Left hindlimb (tissue), 1 donor: Measurements from ENCODE around the gene KIAA0408.

Experiments used
- DNase-seq: peaks from one replicate; pipeline ENCODE4 v3.0.0-alpha.2; 2018

KIAA0408 gene

GRCh38 chr6:127459231-127459641, at the start of gene KIAA0408:
TSS of gene KIAA0408 (minus strand) at chr6:127459389. CDS start at chr6:127453981, 5,408 bp downstream.
- peak; percentile 79 for DNase-seq

- no peak for DNase-seq
Observed at GRCh38 chr6:127506894-127507293, 47.7 kb upstream of the KIAA0408 start.

- no peak for DNase-seq
Observed at GRCh38 chr6:127503022-127503421, 43.8 kb upstream of the KIAA0408 start.

- DNase-seq: no peak
Observed at GRCh38 chr6:127497410-127497809, 38.2 kb upstream of the KIAA0408 start.

DNA sequence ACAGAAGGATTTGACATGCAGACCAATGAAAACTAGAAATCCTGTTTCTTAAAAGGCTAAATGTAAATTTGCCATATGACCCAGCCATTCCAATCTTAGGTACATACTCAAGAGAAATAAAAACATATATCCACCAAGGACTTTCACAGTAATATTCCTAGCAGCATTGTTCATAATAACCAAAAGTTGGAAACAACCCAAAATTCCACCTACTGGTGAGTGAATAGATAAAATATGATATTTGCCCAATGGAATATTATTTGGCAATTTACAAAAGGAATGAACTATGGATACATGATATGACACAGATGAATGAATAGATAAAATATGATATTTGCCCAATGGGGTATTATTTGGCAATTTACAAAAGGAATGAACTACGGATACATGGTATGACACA, 37.3 kb upstream of the KIAA0408 start:
- no peak for DNase-seq

DNA sequence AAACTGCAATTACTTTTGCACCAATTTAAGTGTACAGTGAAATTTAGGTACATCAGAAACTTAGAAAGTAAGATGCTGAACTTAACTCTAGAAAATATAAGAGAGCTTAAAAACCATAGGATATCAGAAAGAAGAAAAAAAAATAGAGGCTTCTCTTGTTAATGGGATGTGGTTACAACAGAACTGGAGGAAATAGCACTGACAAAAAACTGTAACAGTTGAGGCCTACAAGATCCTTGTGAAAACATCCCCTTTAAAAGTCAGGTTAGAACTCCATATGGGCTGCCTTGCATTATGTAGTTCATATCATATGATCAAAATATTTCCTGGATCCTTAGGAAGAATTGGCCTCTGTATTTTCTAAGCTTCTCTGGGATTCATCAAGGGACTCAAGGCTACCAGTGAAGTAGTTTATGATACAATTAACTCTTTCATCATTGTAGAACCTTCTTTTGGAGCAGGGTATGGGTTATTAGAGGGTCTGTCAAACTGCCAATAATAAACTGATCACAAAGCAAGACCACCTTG, 35.1 kb upstream of the KIAA0408 start:
- no peak for DNase-seq

GRCh38 chr6:127489248-127489647, 30.1 kb upstream of the KIAA0408 start:
- no peak for DNase-seq

DNA sequence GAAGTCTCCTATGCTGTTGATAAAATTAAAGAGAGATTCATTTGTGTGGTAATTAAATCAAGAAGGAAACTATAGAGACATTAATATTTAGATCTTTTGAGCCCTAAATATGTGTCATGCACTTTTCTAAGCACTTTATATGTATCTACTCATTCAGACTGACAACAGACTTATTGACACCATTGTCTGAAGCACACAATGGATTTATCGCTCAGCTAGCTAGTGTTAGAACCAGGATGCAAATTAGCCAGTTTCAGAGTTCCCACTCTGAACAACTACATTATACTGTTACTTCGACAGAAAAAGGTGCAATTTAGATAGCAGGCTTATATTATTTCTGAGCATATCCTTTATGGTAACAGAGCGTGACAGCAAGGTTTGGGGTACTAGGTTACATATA, 27.7 kb upstream of the KIAA0408 start:
- no peak for DNase-seq

DNA sequence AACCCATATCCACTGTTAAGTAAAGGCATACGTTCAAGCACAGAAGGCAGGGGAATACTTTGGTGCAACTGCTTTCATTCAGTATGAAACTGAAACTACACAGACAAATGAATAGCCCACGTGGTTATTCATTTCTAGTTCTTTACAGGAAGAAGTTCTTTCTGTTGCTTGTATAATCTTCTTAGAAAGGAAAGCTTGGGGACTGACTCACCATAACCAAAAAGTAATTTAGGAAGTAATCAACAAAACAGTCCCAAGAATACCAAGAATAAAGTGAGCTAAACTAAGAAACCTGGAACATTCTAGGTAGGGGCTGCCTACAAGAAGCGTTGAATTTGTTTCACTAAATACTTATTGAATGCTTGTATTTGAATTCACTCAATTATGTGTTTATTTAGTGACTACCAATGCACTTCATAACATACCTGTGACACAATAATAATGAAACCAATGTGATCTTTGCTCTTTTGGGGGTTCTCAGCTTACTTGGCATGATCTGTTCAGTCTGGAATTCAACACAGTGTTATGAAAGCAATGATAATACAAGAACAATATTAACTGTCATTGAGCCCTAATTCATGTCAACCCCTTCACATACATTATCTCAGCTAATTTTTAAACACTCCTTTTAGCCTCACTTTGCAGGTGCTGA, 25.1 kb upstream of the KIAA0408 start:
- no peak for DNase-seq

GRCh38 chr6:127483399-127484055, 24.3 kb upstream of the KIAA0408 start:
- DNase-seq: no peak

GRCh38 chr6:127482325-127482724, 23.1 kb upstream of the KIAA0408 start:
- no peak for DNase-seq

DNA sequence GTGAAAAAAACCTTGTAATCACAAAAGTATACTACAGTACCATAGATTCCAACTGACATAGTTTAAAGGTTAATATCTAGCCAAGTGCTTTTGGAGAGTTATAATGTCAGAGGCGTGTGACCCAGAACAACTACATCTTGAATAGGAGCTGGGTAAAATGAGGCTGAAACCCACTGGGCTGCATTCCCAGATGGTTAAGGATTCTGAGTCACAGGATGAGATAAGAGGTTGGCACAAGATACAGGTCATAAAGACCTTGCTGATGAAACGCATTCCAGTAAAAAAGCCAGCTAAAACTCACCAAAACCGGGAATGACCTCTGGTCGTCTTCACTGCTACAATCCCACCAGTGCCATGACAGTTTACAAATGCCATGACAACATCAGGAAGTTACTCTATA, 22.4 kb upstream of the KIAA0408 start:
- no peak for DNase-seq

- no peak for DNase-seq
Observed at GRCh38 chr6:127481111-127481510, 21.9 kb upstream of the KIAA0408 start.

GRCh38 chr6:127477658-127478057, 18.5 kb upstream of the KIAA0408 start:
- DNase-seq: no peak

GRCh38 chr6:127475823-127476176, 16.6 kb upstream of the KIAA0408 start:
- DNase-seq: no peak

GRCh38 chr6:127475135-127475822, 16.1 kb upstream of the KIAA0408 start:
- no peak for DNase-seq

DNA sequence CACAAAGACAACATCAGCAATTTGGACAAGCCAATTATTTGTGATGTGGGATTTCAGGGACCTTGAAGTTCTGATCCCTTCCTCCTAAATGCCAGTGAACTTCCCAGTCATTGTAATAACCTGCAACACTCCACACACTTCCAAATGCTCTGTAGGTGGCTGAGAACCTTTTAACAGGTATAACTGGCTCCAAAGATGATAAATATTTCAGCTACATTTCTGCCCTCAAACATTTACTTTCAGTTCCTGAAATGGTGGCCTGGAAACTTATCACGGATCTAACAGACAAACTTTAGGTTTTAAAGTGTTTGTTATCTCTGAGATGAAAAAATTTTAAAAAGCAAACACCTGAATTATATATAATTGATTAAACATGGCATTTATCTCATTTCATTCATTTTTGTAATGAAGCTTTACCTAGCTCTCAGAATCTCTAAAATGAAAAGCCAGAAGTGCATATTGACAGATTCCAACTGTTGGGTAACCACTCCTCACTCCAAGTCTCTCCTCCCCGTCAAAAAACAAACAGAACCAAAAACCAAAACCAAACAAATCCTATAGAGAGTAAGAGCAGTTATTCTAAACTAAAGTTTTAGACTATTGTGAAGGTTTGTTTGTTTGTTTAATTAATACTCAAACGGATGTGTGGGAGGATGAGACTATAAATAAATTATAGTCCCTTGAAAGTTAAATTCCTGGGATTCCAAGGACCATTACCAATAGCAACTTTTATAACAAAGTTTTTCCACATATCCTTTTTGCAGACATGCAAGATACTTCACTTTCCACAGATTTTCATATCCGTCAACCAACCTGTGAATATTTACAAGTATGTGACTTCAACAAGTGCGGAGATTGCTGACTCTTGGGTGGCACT, 12.4 kb upstream of the KIAA0408 start:
- DNase-seq: no peak

DNA sequence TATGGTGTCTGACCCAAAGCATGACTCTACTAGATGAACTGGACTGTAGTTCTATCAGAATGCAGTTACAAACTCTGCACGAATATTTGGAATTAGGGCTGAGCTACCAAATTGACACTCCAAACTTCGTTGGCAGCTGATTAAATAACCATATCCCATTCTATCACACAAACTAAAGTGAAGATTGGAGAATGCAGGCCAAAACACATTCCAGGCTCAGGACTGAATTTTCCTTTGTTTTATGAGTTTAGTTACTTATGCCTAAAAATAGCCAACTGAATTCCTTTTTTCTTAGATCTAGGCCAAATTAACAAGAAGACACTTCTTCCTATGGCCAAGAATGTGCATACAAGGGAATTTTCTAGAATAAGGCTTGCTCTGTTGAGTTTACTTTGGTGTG, 9.7 kb upstream of the KIAA0408 start:
- no peak for DNase-seq

DNA sequence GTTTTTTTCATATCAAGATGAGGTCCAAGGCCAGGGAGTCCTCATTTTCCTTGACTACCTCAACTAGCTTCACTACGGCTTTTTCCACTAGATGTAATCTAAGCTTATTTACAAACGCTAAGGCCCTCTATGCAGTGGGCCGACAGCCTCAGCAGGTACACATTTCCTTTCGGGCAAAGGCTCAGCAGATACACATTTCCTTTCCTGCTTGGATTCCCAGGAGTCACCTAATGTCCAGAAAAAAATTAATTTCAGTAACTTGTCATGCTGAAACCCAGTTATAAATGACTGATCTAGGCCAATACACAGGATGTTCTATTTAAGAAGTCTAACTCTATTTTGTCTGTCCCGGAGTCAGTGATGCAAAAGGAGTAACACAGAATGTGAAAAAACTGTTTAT, 7.2 kb upstream of the KIAA0408 start:
- no peak for DNase-seq

- peak; percentile 63 for DNase-seq
Observed at GRCh38 chr6:127464881-127465459, 5.8 kb upstream of the KIAA0408 start.

- peak; percentile 53 for DNase-seq
Observed at GRCh38 chr6:127464161-127464880, 5.1 kb upstream of the KIAA0408 start.

DNA sequence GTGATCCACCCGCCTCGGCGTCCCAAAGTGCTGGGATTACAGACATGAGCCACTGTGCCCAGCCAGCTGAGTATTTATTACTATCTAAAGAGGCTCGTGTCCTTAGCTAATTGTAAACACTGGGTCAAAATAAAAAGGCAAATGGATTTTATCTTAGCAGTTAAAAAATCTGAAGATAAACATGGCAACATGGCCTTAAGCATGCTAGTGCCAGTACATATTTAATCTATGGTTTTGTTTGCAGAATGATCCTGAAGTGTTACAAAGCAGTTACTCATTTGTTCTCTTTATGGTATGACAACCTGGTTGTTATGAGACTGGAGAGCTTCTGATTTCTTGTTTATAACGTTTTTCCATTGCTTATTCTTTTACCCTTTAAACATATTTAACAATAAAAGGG, 3.9 kb upstream of the KIAA0408 start:
- no peak for DNase-seq
